Mesendoderm (in vitro differentiated cells): ENCODE measurements around the gene MRM1.
A peak's percentile ranks its signal among the peaks of the same experiment; 100 is the strongest.

Source experiments
- DNase-seq: peaks from one replicate; pipeline ENCODE4 v3.0.0; 2013
- H2AK5ac ChIP-seq: 2 replicates; pipeline ENCODE4 v1.6.1; 2013; ENCODE audit warnings: low read length, inconsistent platforms
- H2BK120ac ChIP-seq: 2 replicates; pipeline ENCODE4 v1.6.1; 2013; ENCODE audit warnings: low read depth, mild to moderate bottlenecking, low read length, moderate library complexity, mixed read lengths
- H2BK15ac ChIP-seq: replicated peaks from 2 replicates; pipeline ENCODE4 v1.6.1; 2013; ENCODE audit warnings: low read depth, mild to moderate bottlenecking, moderate library complexity
- H2BK5ac ChIP-seq: 2 replicates; pipeline ENCODE4 v1.6.1; 2013; ENCODE audit warnings: low read length, inconsistent platforms
- H3K18ac ChIP-seq: 2 replicates; pipeline ENCODE4 v1.6.1; 2013; ENCODE audit warnings: mild to moderate bottlenecking, low read length, mixed read lengths
- H3K23ac ChIP-seq: one replicate; pipeline ENCODE4 v1.6.1; 2013; ENCODE audit warnings: low read length
- H3K27ac ChIP-seq: 2 replicates; pipeline ENCODE4 v1.5.1; 2013; ENCODE audit warnings: low read depth, mild to moderate bottlenecking, inconsistent platforms, low read length, moderate library complexity
- H3K27me3 ChIP-seq: 2 replicates; pipeline ENCODE4 v1.6.1; 2013; ENCODE audit warnings: low read length, control low read depth, mild to moderate bottlenecking, inconsistent platforms; ENCODE audit not compliant: insufficient read depth, poor library complexity
- H3K36me3 ChIP-seq: 2 replicates; pipeline ENCODE4 v1.6.1; 2013; ENCODE audit warnings: low read length, inconsistent platforms; ENCODE audit not compliant: control insufficient read depth, insufficient read depth
- H3K4ac ChIP-seq: one replicate; pipeline ENCODE4 v1.6.1; 2013; ENCODE audit warnings: low read depth, mild to moderate bottlenecking, low read length, moderate library complexity
- H3K4me1 ChIP-seq: 2 replicates; pipeline ENCODE4 v1.6.1; 2013; ENCODE audit warnings: low read depth, low read length, inconsistent platforms; ENCODE audit not compliant: control insufficient read depth
- H3K4me2 ChIP-seq: 2 replicates; pipeline ENCODE4 v1.6.1; 2013; ENCODE audit warnings: low read length
- H3K4me3 ChIP-seq: 2 replicates; pipeline ENCODE4 v1.5.1; 2013; ENCODE audit warnings: mild to moderate bottlenecking, low read length
- H3K56ac ChIP-seq: one replicate; pipeline ENCODE4 v1.6.1; 2013; ENCODE audit warnings: low read length
- H3K79me1 ChIP-seq: 2 replicates; pipeline ENCODE4 v1.6.1; 2013; ENCODE audit warnings: low read length, inconsistent platforms
- H3K79me2 ChIP-seq: 2 replicates; pipeline ENCODE4 v1.6.1; 2013; ENCODE audit warnings: mild to moderate bottlenecking, low read length; ENCODE audit not compliant: control insufficient read depth, insufficient read depth
- H3K9ac ChIP-seq: 2 replicates; pipeline ENCODE4 v1.6.1; 2013; ENCODE audit warnings: low read length, inconsistent platforms
- H4K5ac ChIP-seq: one replicate; pipeline ENCODE4 v1.6.1; 2013; ENCODE audit warnings: low read length
- H4K8ac ChIP-seq: one replicate; pipeline ENCODE4 v1.6.1; 2013; ENCODE audit warnings: low read depth, mild to moderate bottlenecking, control low read depth, low read length, moderate library complexity
- WGBS: extraction: QIAGEN DNeasy Blood & Tissue Kit; methylation state at CpG from one replicate; pipeline ENCODE4 v1.1.7; 2013; ENCODE audit warnings: low lambda C conversion rate, missing lambda C conversion rate; ENCODE audit not compliant: insufficient coverage; ENCODE audit errors: extremely low coverage; 5-methylcytosine and 5-hydroxymethylcytosine counted together

The MRM1 gene

GRCh38 chr17:36609498-36609862, 8.1 kb downstream of the MRM1 start:
- no peak overlapping the region for H2BK5ac ChIP-seq
- no peak overlapping the region for H3K4me3 ChIP-seq
- DNase-seq, result no peak
- H3K9ac ChIP-seq, result no peak overlapping the region
- WGBS, result no CpG with 5 or more reads among the region's 7 CpGs
- H3K79me1 ChIP-seq, result peaks cover 7% of the 10 kb centered on the region
- no peak overlapping the region for H2AK5ac ChIP-seq
- no peak overlapping the region for H3K27ac ChIP-seq
- no peak overlapping the region for H3K4ac ChIP-seq
- H3K56ac ChIP-seq, result no peak overlapping the region
- H2BK15ac ChIP-seq, result no peak overlapping the region
- no peaks in the 10 kb centered on the region for H3K27me3 ChIP-seq
- H3K18ac ChIP-seq, result no peak overlapping the region
- H3K4me2 ChIP-seq, result no peak overlapping the region
- H3K36me3 ChIP-seq, result no peaks in the 10 kb centered on the region
- H3K23ac ChIP-seq, result no peak overlapping the region
- H3K4me1 ChIP-seq, result peaks cover 19% of the 10 kb centered on the region
- no peak overlapping the region for H4K5ac ChIP-seq
- no peaks in the 10 kb centered on the region for H3K79me2 ChIP-seq
- H4K8ac ChIP-seq, result no peak overlapping the region
- H2BK120ac ChIP-seq, result no peak overlapping the region

DNA sequence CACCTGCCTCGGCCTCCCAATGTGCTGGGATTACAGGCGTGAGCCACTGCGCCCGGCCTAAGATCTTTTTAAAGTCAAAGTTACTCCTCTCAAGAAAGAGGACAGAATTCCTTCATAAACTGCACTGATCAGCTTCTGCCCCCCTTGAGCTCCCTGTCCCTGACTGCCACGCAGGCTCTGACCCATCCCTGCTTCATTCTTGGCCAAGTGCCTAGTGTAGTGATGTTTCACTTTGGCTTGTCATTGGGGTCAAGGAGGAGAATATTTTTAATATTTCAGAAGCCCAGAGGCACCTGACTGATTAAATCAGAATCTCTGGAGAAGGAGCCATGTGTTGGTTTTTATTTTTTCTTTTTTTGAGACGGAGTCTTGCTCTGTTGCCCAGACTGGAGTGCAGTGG, 9.1 kb downstream of the MRM1 start:
- Histone ChIP-seq H3K4me1 (peaks cover 24% of the 10 kb centered on the region), H3K18ac (no peak overlapping the region), H2BK15ac (no peak overlapping the region), H3K23ac (no peak overlapping the region), H3K27ac (no peak overlapping the region), H4K5ac (no peak overlapping the region), H3K27me3 (no peaks in the 10 kb centered on the region), H3K4ac (no peak overlapping the region), H3K36me3 (no peaks in the 10 kb centered on the region), H3K4me2 (no peak overlapping the region), H4K8ac (no peak overlapping the region), H3K4me3 (no peak overlapping the region), H2BK5ac (no peak overlapping the region), H3K56ac (no peak overlapping the region), H3K9ac (no peak overlapping the region), H3K79me2 (no peaks in the 10 kb centered on the region), H2AK5ac (no peak overlapping the region), H3K79me1 (peaks cover 7% of the 10 kb centered on the region), H2BK120ac (no peak overlapping the region)
- no CpG with 5 or more reads among the region's 6 CpGs for WGBS
- no peak for DNase-seq

DNA sequence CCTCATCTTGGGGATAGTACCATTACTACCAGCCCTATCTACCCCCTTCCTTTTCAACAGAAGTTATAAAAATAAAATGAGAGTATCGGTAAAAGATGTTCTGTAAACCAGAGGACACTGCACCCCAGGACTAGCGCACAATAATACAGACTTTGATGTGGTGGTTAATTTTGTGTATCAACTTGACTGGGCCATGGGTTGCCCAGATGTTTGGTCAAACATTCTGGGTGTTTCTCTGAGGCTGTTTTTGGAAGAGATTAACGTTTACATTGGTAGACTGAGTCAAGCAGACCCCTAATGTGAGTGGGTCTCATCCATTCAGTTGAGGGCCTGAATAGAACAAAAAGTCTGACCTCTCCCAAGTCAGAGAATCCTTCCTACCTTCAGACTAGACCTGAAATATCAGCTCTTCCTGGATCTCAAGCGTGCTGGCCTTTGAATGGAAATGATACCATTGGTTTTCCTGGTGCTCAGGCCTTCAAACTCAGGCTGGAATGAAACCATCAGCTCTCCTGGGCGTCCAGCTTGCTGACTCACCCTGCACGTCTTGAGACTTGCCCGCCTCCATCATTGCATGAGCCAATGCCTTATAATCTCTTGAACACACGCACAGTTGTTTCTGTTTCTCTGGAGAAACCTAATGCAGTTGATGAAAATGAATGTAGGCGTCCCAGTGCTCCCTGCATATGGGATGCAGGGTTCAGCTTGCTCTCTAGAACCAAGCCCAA, 10.1 kb downstream of the MRM1 start:
- H3K4me2 ChIP-seq, result no peak overlapping the region
- no peak overlapping the region for H3K23ac ChIP-seq
- no peak overlapping the region for H3K56ac ChIP-seq
- no peak overlapping the region for H2BK15ac ChIP-seq
- no peak overlapping the region for H3K18ac ChIP-seq
- no peak overlapping the region for H3K4me3 ChIP-seq
- H4K5ac ChIP-seq, result no peak overlapping the region
- H3K27ac ChIP-seq, result no peak overlapping the region
- peaks cover 2% of the 10 kb centered on the region for H3K79me1 ChIP-seq
- H2AK5ac ChIP-seq, result no peak overlapping the region
- WGBS, result no CpG with 5 or more reads among the region's 9 CpGs
- H3K27me3 ChIP-seq, result no peaks in the 10 kb centered on the region
- H3K9ac ChIP-seq, result no peak overlapping the region
- no peak overlapping the region for H2BK5ac ChIP-seq
- no peak for DNase-seq
- H3K36me3 ChIP-seq, result no peaks in the 10 kb centered on the region
- no peaks in the 10 kb centered on the region for H3K79me2 ChIP-seq
- H3K4ac ChIP-seq, result no peak overlapping the region
- H2BK120ac ChIP-seq, result no peak overlapping the region
- H3K4me1 ChIP-seq, result peaks cover 24% of the 10 kb centered on the region
- H4K8ac ChIP-seq, result no peak overlapping the region

DNA sequence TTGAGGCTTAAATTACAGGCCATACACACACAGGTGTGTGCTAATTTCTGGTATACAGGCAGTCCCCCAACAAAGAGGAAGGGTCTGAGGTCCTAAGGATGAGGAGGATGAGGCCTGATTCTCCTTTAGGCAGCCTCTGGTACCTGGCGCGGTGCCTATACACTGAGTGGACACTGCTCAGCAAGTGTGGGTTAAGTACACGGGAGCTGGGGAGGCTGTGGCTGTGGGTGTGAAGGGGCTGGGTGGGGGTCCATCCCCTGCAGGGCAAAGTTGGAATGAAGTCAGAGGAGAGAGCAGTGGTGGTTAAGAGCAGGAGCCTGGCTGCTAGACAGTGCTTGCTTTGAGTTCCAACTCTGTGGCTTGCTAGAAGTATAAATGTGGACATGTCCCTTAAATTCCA, 10.9 kb downstream of the MRM1 start:
- Histone ChIP-seq H2BK5ac (no peak overlapping the region), H4K5ac (no peak overlapping the region), H2BK15ac (no peak overlapping the region), H3K79me2 (no peaks in the 10 kb centered on the region), H3K4me3 (no peak overlapping the region), H3K18ac (no peak overlapping the region), H3K23ac (no peak overlapping the region), H3K4ac (no peak overlapping the region), H3K36me3 (no peaks in the 10 kb centered on the region), H3K9ac (no peak overlapping the region), H3K27ac (no peak overlapping the region), H2BK120ac (no peak overlapping the region), H3K56ac (peak overlapping the region; percentile 66), H4K8ac (no peak overlapping the region), H2AK5ac (peak overlapping the region; percentile 69), H3K79me1 (peaks cover 2% of the 10 kb centered on the region), H3K4me1 (peaks cover 24% of the 10 kb centered on the region), H3K27me3 (no peaks in the 10 kb centered on the region), H3K4me2 (no peak overlapping the region)
- no peak for DNase-seq
- WGBS, result no CpG with 5 or more reads among the region's 3 CpGs

- H3K36me3 ChIP-seq, result no peaks in the 10 kb centered on the region
- H3K56ac ChIP-seq, result peak overlapping the region; percentile 29
- H4K8ac ChIP-seq, result no peak overlapping the region
- H3K27ac ChIP-seq, result peak overlapping the region; percentile 5
- DNase-seq, result peak; percentile 66
- WGBS, result no CpG with 5 or more reads among the region's 4 CpGs
- no peaks in the 10 kb centered on the region for H3K27me3 ChIP-seq
- peaks cover 24% of the 10 kb centered on the region for H3K4me1 ChIP-seq
- H3K23ac ChIP-seq, result no peak overlapping the region
- no peak overlapping the region for H2BK5ac ChIP-seq
- H3K18ac ChIP-seq, result peak overlapping the region; percentile 13
- H3K79me1 ChIP-seq, result no peaks in the 10 kb centered on the region
- H2BK120ac ChIP-seq, result no peak overlapping the region
- no peaks in the 10 kb centered on the region for H3K79me2 ChIP-seq
- H2BK15ac ChIP-seq, result no peak overlapping the region
- no peak overlapping the region for H3K4ac ChIP-seq
- H2AK5ac ChIP-seq, result no peak overlapping the region
- H4K5ac ChIP-seq, result no peak overlapping the region
- H3K4me2 ChIP-seq, result no peak overlapping the region
- no peak overlapping the region for H3K4me3 ChIP-seq
- H3K9ac ChIP-seq, result no peak overlapping the region
Measured at GRCh38 chr17:36613155-36613554, 11.8 kb downstream of the MRM1 start.

GRCh38 chr17:36614081-36614480, 12.7 kb downstream of the MRM1 start:
- Histone ChIP-seq H3K79me2 (no peaks in the 10 kb centered on the region), H3K18ac (no peak overlapping the region), H3K36me3 (no peaks in the 10 kb centered on the region), H3K27ac (peak overlapping the region; percentile 38), H2AK5ac (no peak overlapping the region), H4K5ac (no peak overlapping the region), H3K4me3 (no peak overlapping the region), H3K23ac (no peak overlapping the region), H3K9ac (peak overlapping the region; percentile 35), H3K79me1 (no peaks in the 10 kb centered on the region), H2BK120ac (no peak overlapping the region), H3K4me2 (peak overlapping the region; percentile 8), H3K56ac (peak overlapping the region; percentile 76), H4K8ac (no peak overlapping the region), H3K4ac (no peak overlapping the region), H3K4me1 (peaks cover 24% of the 10 kb centered on the region), H2BK15ac (no peak overlapping the region), H3K27me3 (no peaks in the 10 kb centered on the region), H2BK5ac (peak overlapping the region; percentile 71)
- DNase-seq, result peak; percentile 89
- WGBS, result no CpG with 5 or more reads among the region's 7 CpGs
